HepG2 (cell line): Measurements from ENCODE around the gene ADPGK. TPM values are rescaled to one million over a fixed set of nuclear protein-coding genes. Genes with fewer than 3 reads are reported as not detected.

Experiments
- AHDC1 ChIP-seq: sonication (generic); formaldehyde crosslinking; IDR thresholded peaks from 2 replicates; pipeline ENCODE4 v1.5.1; 2020; ENCODE audit warnings: mild to moderate bottlenecking, missing genetic modification reagents, borderline replicate concordance
- ATF3 ChIP-seq: sonication (generic); formaldehyde crosslinking; IDR thresholded peaks from 2 replicates; pipeline ENCODE4 v1.4.0; 2020; ENCODE audit warnings: missing genetic modification reagents
- CREM ChIP-seq, 2 experiments: sonication (generic) in 1 of 2; formaldehyde crosslinking in 1 of 2; IDR thresholded peaks; 2 replicates each; pipeline versions ENCODE4 v1.4.0 to v1.6.1; 2016 to 2020; ENCODE audit warnings: antibody characterized with exemption in 1 of 2, mild to moderate bottlenecking in 1 of 2, missing genetic modification reagents in 1 of 2
- FOXC1 ChIP-seq: sonication (generic); formaldehyde crosslinking; IDR thresholded peaks from 2 replicates; pipeline ENCODE4 v1.8.0; 2022; ENCODE audit warnings: mild to moderate bottlenecking, missing genetic modification reagents, borderline replicate concordance
- FOXP1 ChIP-seq, 2 experiments: fragments of 450-650 bp in 1 of 2; IDR thresholded peaks; 2 replicates each; pipeline ENCODE4 v1.6.1; 2017 to 2018; ENCODE audit warnings: antibody characterized with exemption in 1 of 2
- JUNB ChIP-seq: sonication (generic); formaldehyde crosslinking; IDR thresholded peaks from 2 replicates; pipeline ENCODE4 v1.8.0; 2022; ENCODE audit warnings: missing genetic modification reagents, mild to moderate bottlenecking, borderline replicate concordance
- RCOR2 ChIP-seq: IDR thresholded peaks from 2 replicates; pipeline ENCODE4 v1.6.1; 2016; ENCODE audit warnings: missing biosample characterization, missing genetic modification reagents
- REPIN1 ChIP-seq: sonication (generic); formaldehyde crosslinking; IDR thresholded peaks from 2 replicates; pipeline ENCODE4 v1.8.0; 2022; ENCODE audit warnings: missing genetic modification reagents, low read depth, mild to moderate bottlenecking, borderline replicate concordance
- SRSF9 ChIP-seq: fragments of 200-400 bp; formaldehyde crosslinking; IDR thresholded peaks from 2 replicates; pipeline ENCODE4 v1.6.1; 2018; ENCODE audit warnings: borderline replicate concordance, mild to moderate bottlenecking, low read depth, low read length; ENCODE audit not compliant: insufficient read depth, poor library complexity, severe bottlenecking
- TCF7L2 ChIP-seq: IDR thresholded peaks from 2 replicates; pipeline ENCODE4 v1.6.1; 2011; ENCODE audit warnings: mild to moderate bottlenecking, low read depth, low read length, moderate library complexity
- THAP8 ChIP-seq: sonication (generic); formaldehyde crosslinking; IDR thresholded peaks from 2 replicates; pipeline ENCODE4 v1.5.1; 2020; ENCODE audit warnings: missing genetic modification reagents, mild to moderate bottlenecking, borderline replicate concordance
- ZBTB3 ChIP-seq: sonication (generic); formaldehyde crosslinking; IDR thresholded peaks from 2 replicates; pipeline ENCODE4 v1.4.0; 2020; ENCODE audit warnings: low read depth, mild to moderate bottlenecking, moderate library complexity, missing genetic modification reagents, borderline replicate concordance
- ZBTB7B ChIP-seq: sonication (generic); formaldehyde crosslinking; IDR thresholded peaks from 2 replicates; pipeline ENCODE4 v1.4.0; 2020; ENCODE audit warnings: missing genetic modification reagents
- ZFX ChIP-seq: sonication (generic); formaldehyde crosslinking; IDR thresholded peaks from 2 replicates; pipeline ENCODE4 v1.4.0; 2020; ENCODE audit warnings: mild to moderate bottlenecking, low read depth, missing genetic modification reagents, moderate library complexity
- ZNF430 ChIP-seq: sonication (generic); formaldehyde crosslinking; IDR thresholded peaks from 2 replicates; pipeline ENCODE4 v1.9.0; 2021; ENCODE audit warnings: mild to moderate bottlenecking, missing genetic modification reagents
- ZNF576 ChIP-seq: sonication (generic); formaldehyde crosslinking; IDR thresholded peaks from 2 replicates; pipeline ENCODE4 v1.4.0; 2020; ENCODE audit warnings: mild to moderate bottlenecking, missing genetic modification reagents
- ZNF652 ChIP-seq: IDR thresholded peaks from 2 replicates; pipeline ENCODE4 v1.6.1; 2016; ENCODE audit warnings: low read depth, borderline replicate concordance
- ZNF781 ChIP-seq: sonication (generic); formaldehyde crosslinking; IDR thresholded peaks from 2 replicates; pipeline ENCODE4 v1.5.1; 2020; ENCODE audit warnings: borderline replicate concordance, mild to moderate bottlenecking, missing genetic modification reagents; ENCODE audit errors: not compliant biosample characterization
- polyA plus RNA-seq, 8 experiments: library from polyadenylated mRNA; depleted of rRNA in 3 of 8; stranded (reverse) in 7 of 8; unstranded in 1 of 8; fragments of >200 nt; fragmentation: Illumina TruSeq in 4 of 8; extraction: Trizol in 4 of 8; gene quantifications; 2 replicates each; pipeline versions ENCODE4 v1.2.1 to v1.2.3, GENCODE V29; 2011 to 2016; ENCODE audit warnings: low read depth in 4 of 8, missing spikeins in 1 of 8, mixed read lengths in 1 of 8; ENCODE audit not compliant: insufficient read depth in 1 of 8
- total RNA-seq, 5 experiments: library from RNA; depleted of rRNA; stranded (reverse); fragments of >200 nt; fragmentation: Illumina TruSeq; extraction: Trizol; gene quantifications; 2 replicates each; pipeline ENCODE4 v1.2.3, GENCODE V29; 2016; ENCODE audit warnings: low read depth in 1 of 5
- TF ChIP-seq, protein P1 (sequence below): IDR thresholded peaks from 2 replicates; pipeline ENCODE4 v1.6.1; 2018; ENCODE audit warnings: missing genetic modification reagents, mild to moderate bottlenecking, missing compliant biosample characterization

Gene ADPGK
- total and polyA plus RNA-seq, 2 of the 13 experiments (the other 11 are each of a cell fraction or from before 2014, with no cell fraction given), result 61.6 to 67.5 TPM

GRCh38 chr15:72783640-72784455, at the start of gene ADPGK (continued):
- no peak for TF ChIP-seq AHDC1 (CRISPR knock-in tag)
- no peak for TF ChIP-seq RCOR2
- 0 out of 2 replicates have a peak, but pooled peaks have one; percentile 21 for TF ChIP-seq ZNF652
- no peak for TF ChIP-seq THAP8 (CRISPR knock-in tag)
- peak; percentile 93 for TF ChIP-seq ZFX (CRISPR knock-in tag)
- TF ChIP-seq, protein P1, sequence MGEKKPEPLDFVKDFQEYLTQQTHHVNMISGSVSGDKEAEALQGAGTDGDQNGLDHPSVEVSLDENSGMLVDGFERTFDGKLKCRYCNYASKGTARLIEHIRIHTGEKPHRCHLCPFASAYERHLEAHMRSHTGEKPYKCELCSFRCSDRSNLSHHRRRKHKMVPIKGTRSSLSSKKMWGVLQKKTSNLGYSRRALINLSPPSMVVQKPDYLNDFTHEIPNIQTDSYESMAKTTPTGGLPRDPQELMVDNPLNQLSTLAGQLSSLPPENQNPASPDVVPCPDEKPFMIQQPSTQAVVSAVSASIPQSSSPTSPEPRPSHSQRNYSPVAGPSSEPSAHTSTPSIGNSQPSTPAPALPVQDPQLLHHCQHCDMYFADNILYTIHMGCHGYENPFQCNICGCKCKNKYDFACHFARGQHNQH (CRISPR knock-in tag), result peak; percentile 65; the same call in 1 of the 2 replicates
- peak; percentile 42; the same call in 1 of the 2 replicates for TF ChIP-seq ZNF430 (CRISPR knock-in tag)
- 0 out of 2 replicates have a peak, but pooled peaks have one; percentile 80 for TF ChIP-seq ZNF576 (CRISPR knock-in tag)
- peak; percentile 55; the same call in 1 of the 2 replicates for TF ChIP-seq ZBTB3 (CRISPR knock-in tag)
- TF ChIP-seq CREM (IDR thresholded peaks at IDR 0.05), result peak; percentile 97
- TF ChIP-seq CREM (CRISPR knock-in tag; IDR thresholded peaks at IDR 0.05), result peak; percentile 99
- no peak for TF ChIP-seq ZNF781 (CRISPR knock-in tag)
- no peak for TF ChIP-seq SRSF9
- TF ChIP-seq ATF3 (CRISPR knock-in tag), result no peak; the same call in 1 of the 2 replicates
- no peak for TF ChIP-seq FOXP1 (IDR thresholded peaks at IDR 0.05)
- TF ChIP-seq FOXP1 (CRISPR knock-in tag; IDR thresholded peaks at IDR 0.05), result peak; percentile 28; the same call in 1 of the 2 replicates
- TF ChIP-seq TCF7L2, result no peak
- TF ChIP-seq FOXC1 (CRISPR knock-in tag), result peak; percentile 62; the same call in 1 of the 2 replicates
- peak; percentile 96 for TF ChIP-seq ZBTB7B (CRISPR knock-in tag)
- no peak for TF ChIP-seq JUNB (CRISPR knock-in tag)
- TF ChIP-seq REPIN1 (CRISPR knock-in tag), result peak; percentile 90
